ENCODE data around the gene RBM47.

- no peak for TF ChIP-seq CTCF (IDR thresholded peaks at IDR 0.05; ENCODE audit: low read depth, low read length)
- no peak for TF ChIP-seq EZH2phosphoT487 (IDR thresholded peaks at IDR 0.05; ENCODE audit: low read depth)
These were observed 3.3 kb downstream of the RBM47 start for GRCh38 chr4:40626183-40626990.
